Stimulated activated CD4-positive, alpha-beta T cell treated with anti-CD3 and anti-CD28 coated beads, Interleukin-2, amount 100 ng/mL, for 24 hours (primary cell): ENCODE measurements around the gene CTNNA1.

Source experiments
- DNase-seq, 2 donors: peaks; one replicate each; pipeline ENCODE4 v3.0.0-alpha.2; 2020

CTNNA1 gene

DNA sequence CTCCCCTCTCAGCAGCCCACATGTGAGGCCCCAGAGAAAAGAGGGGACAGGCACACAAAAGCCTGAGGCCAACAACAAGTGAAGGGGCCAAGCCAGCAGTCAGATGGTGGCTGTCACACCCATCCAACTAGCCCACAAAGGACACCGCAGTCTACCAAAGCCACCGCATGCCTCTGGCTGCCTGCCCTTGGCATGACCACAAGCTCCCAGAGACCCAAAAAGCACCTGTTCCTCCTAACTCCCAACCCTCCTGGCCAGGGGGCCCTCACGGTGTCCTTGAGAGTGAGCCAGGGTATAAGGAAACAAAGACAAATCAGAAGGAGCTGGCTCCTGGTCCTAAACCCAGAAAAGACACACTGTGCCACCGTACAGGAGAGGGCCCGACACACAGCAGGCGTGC lies 199.7 kb downstream of the CTNNA1 start:
- no peak for DNase-seq

DNA sequence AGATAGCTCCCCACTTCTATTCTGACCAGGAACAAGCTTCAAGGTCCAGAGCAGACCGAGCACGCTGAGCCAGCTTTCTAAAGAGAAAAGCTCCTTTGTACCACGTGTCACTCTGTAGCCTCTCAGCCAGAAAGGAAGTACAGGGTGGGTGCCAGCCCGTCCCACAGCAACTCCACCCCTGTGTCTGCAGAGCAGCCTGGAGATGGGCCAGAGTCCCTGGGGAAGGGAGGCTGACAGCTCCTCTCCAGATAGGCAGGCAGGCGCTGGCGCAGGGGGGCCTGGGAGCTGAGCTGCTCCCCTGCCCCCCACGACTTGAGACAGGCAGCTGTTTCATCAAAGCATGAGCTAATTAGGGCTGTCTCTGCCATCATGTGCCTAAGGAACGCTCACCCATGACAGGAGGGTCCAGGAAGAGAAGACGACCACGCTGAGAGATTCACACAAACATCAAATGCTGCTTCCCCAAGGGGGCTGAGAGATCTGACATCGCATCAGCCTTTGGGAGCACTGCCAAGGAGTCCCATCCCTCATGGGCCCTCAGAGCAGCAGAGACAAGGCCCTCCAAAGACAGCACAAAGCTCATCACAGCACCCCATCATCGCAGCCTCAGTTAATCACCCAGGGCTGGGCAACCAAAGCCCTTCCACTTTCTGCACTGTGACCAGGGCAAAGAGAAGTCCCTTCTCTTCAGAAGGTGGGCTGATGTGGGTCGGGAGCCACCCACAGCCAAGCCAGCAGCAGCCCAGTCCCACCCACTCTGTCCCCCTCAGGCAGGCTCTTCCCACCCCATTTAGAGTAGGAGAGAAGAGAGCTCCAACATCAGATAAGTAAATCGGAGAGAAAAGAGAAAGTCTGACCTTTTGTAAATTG lies 200.4 kb downstream of the CTNNA1 start:
- DNase-seq: peak in 1 of 2 donors; percentile 17

DNA sequence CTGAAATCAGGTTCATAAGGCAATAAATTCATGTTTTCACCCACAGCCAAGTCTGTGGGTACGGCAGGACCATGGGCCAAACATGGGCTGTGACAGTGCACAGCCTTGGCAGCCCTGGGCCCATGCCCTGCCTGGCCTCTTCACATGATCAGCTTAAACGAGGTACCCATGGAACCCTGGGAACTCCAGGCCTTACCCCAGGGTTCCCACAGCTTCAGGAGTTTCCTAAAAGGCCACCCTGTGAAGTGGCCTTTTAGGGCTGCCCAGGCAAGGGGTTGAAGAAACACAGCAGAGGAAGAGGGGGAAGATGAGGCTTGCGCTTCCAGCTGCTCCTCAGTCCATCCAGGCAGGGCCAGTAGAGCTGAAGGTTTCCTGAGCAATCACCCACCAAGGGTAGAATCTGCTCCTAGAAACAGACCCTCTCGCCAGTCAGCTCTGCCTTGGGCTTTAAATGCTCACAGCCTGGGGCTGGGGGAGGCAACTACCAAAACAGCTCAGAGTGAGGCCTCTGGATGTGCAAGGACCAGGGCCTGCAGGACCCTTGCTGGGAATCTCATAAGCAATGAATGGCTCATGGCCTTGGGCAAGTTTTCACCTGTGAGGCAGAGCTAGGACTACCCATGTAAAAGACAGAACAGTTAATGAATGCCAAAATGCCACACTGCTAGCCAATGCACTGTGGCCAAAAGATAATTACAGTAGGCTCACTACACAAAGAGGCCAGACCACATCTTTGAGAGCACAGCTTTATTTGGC lies 201.2 kb downstream of the CTNNA1 start:
- no peak for DNase-seq

- no peak for DNase-seq
Observed at GRCh38 chr5:138955013-138955660, 201.9 kb downstream of the CTNNA1 start.

DNA sequence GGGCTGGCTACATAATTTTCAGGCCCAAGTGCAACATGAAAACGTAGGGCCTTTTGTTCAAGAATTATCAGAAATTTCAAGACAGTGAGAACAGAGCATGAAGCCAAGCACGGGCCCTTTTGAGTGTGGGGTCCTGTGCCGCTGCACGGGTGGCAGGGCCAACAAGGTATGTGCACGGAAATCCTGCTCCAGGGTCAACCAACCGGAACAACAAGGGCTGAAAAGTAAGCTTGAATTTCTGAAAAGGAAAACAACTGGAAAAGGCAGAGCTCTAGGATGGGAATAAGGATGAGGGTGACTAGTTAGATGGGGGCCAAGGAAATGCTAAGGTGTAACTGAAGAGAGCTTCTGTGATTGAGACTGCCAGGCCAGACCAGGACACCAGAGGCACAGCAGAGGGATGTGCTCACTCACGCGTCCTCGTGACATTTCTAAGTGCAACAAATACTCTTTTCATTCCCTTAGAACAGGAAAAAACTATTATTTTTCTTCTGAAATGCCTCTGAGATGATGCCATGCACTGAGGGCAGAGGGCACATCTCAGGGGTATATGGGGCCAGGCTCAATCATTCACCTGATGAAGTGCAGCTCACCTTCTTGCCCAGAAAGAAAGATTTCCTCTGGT lies 202.6 kb downstream of the CTNNA1 start:
- no peak for DNase-seq

GRCh38 chr5:138956801-138957200 lies 203.6 kb downstream of the CTNNA1 start:
- DNase-seq: no peak

GRCh38 chr5:138960145-138960692 lies 207.0 kb downstream of the CTNNA1 start:
- no peak for DNase-seq

- DNase-seq: no peak
Observed at GRCh38 chr5:138961221-138961620, 208.0 kb downstream of the CTNNA1 start.

- no peak for DNase-seq
Observed at GRCh38 chr5:138961729-138962128, 208.5 kb downstream of the CTNNA1 start.

GRCh38 chr5:138962614-138963370 lies 209.6 kb downstream of the CTNNA1 start:
- DNase-seq: no peak

DNA sequence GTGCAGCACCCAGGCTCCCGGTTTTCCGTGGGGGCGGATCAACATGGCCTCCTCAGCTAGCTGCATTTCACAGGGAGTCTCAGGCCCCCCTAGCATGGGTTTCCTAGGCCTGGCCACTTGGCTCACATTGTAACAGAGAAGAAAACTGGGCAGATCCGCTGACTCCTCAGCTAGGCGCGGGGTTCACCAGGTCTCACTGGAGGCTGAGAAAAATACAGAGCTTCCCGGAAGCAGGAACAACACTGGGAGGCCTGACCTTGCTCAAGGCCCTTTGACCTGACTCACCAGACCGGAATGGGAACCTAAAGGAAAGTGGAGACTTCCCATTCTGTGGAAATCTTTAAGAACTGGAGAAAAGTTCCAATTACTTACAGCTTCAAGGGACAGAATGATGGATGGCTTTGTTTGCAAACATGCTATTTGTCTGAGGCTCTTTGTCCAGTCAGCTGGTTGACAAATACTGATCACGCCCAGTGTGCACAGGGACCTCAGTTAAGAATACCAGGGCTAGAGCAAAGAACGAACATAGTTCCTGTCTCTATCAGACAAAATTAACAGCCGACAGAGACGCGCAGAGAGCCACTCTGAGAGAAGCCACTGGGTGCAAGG lies 210.6 kb downstream of the CTNNA1 start:
- DNase-seq: no peak

DNA sequence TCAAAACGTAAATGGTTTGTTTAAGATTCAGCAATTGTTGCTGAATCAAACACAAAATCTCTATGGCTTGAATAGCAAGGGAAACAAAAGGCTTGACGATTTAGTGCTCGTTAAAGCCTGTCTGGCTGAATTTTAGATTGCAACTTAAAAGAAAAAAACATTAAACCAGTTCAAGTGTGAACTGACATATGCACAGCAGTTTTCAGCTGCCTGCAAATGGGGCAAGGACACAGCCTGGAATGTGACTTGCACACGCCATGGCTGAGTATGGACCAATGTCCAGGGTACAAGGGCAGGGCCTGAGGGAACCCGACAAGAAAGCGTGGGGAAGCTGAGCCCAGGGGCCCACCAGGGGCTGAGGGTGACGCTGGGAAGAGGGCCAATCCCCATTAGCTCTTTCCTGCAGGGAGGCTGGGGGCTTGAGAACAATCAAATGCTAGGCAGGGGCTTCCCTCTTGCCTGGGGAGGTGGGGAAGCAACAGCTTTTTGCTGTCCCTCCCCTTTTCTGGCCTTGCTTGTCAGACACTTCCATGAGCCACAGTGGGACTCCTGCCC lies 211.5 kb downstream of the CTNNA1 start:
- no peak for DNase-seq

DNA sequence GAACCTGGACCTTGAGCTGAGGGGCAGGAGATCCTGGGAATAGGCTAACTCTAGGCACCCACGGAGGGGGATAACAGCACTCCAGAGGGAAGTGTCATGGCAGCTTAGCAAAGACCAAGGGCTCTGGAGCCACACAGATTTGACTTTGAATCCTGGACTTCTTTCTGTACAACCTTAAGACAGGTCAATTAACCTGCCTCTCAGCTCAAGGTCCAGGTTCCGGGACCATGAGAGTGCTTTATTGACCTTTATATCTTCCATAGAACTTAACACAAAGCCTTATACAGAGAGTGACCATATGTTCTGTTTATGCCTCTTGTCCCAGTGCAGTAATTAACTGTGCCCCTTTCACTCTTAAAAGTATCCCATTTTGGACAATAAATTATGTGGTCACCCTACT lies 212.4 kb downstream of the CTNNA1 start:
- no peak for DNase-seq

GRCh38 chr5:138966236-138966985 lies 213.2 kb downstream of the CTNNA1 start:
- DNase-seq: no peak

- DNase-seq: no peak
Observed at GRCh38 chr5:138967791-138968448, 214.7 kb downstream of the CTNNA1 start.

GRCh38 chr5:138968601-138969000 lies 215.4 kb downstream of the CTNNA1 start:
- no peak for DNase-seq

DNA sequence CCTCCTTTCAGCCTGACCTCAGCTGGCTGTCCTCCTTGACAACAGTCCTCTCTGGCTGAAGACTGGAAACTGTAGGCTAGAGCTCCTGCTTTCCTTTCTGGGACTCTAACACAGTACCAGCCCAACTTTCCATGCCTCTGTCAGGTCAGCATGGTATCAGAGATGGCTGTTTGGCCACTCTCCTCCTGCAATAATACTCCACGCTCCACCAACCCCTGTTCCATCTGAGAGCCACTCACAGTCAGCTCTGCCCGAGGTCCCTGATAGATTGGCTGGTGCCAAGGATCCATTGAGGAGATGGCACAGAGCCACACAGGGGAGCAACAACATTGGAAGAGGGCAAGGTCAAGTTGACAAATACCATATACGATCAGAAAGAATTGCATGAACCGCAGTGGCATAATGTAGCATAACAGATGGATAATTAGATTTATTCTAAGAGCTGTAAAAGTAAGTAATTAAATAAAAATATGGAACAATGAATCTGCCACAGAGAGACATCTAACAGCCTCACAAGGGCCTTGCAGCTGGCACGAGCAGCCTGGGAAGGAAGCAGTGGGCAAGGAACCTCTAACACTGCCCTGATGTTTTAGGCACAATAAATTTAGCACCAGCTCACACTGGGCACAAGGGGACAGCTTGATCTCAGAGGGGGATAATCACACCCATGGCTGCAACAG lies 216.2 kb downstream of the CTNNA1 start:
- no peak for DNase-seq

- no peak for DNase-seq
Observed at GRCh38 chr5:138972230-138972629, 219.0 kb downstream of the CTNNA1 start.

GRCh38 chr5:138972836-138973235 lies 219.6 kb downstream of the CTNNA1 start:
- DNase-seq: no peak
